Coronary artery (tissue), 2 donors: Measurements from ENCODE around the gene CERS5.
A peak's percentile ranks its signal among the peaks of the same experiment; 100 is the strongest.

Experiments used
- DNase-seq: peaks from one replicate; pipeline ENCODE4 v3.0.0-alpha.2; 2017; ENCODE audit warnings: low spot score
- H3K27ac ChIP-seq, 2 donors: fragments of 200-600 bp; sonication (generic); one replicate each; pipeline ENCODE4 v1.5.1; 2016 to 2019
- H3K4me3 ChIP-seq: fragments of 200-600 bp; sonication (generic); 2 replicates; pipeline ENCODE4 v1.5.1; 2016; ENCODE audit warnings: mild to moderate bottlenecking, moderate library complexity
- CTCF ChIP-seq: fragments of 200-600 bp; sonication (generic); IDR thresholded peaks from one replicate; pipeline ENCODE4 v1.5.1; 2019; ENCODE audit warnings: antibody characterized with exemption

The CERS5 gene, protein sequence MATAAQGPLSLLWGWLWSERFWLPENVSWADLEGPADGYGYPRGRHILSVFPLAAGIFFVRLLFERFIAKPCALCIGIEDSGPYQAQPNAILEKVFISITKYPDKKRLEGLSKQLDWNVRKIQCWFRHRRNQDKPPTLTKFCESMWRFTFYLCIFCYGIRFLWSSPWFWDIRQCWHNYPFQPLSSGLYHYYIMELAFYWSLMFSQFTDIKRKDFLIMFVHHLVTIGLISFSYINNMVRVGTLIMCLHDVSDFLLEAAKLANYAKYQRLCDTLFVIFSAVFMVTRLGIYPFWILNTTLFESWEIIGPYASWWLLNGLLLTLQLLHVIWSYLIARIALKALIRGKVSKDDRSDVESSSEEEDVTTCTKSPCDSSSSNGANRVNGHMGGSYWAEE

DNA sequence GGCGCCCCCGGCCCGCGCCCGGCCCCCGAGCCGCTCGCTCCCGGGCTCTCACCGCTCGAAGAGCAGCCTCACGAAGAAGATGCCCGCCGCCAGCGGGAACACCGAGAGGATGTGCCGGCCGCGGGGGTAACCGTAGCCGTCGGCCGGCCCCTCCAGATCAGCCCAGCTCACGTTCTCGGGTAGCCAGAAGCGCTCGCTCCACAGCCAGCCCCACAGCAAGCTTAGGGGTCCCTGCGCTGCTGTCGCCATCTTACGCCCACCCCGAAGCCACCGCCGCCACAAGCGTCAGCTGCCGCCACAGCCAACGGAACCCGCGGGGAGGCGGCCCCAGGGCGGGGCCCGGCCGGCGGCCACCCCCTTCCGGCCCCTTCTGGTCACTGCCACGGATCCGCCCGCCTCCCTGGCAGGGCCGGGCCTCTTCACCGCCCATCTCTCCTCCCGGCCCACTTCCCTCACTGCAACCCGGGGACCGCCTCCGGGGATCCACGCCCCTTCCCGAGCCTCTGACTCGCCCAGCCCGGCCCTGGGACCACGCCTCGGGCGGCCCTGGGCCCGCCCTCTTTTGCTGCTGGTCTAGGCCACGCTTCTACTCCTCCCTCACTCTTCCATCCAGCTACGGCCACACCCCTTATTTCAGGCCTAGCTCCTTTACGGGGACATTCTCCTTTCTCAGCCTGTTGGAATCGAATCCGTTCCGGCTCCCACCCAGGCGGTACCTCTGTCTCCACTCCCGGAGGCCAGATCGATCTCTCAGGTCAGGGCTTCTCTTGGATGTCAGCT lies at the start of gene CERS5:
TSS of gene CERS5 (minus strand) at position 321 of the 780 bp plus-strand sequence. CDS start at position 249, 72 bp downstream.
- DNase-seq: peak; percentile 99
- H3K4me3 ChIP-seq: peak within 1 kb of the TSS; percentile 97
- H3K27ac ChIP-seq: peak within 1 kb of the TSS; percentile 97
- TF ChIP-seq CTCF: no peak

DNA sequence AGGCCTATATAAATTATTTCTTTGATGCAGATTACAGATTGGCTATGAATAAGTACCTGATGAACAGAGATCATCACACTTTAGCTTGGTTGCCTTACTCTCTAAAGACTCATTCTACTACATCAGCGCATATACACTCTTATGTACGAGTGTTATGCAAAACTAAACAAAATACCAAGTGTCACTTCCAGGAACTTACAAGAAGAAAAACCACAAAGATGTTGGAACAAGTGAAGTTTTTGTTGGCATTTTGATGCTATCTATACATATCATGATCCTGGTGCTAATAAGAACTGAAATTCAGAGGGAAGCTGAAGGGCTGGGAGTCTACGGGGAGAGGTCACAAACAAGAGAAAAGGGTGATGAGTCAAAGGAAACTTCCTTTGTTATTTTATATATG lies 47.9 kb upstream of the CERS5 start:
- Histone ChIP-seq H3K27ac (no peak overlapping the region), H3K4me3 (no peak overlapping the region)
- TF ChIP-seq CTCF: no peak
- no peak for DNase-seq

- TF ChIP-seq CTCF: no peak
- Histone ChIP-seq H3K27ac (no peak overlapping the region), H3K4me3 (no peak overlapping the region)
- DNase-seq: no peak
Observed at GRCh38 chr12:50214018-50214417, 46.8 kb upstream of the CERS5 start.

DNA sequence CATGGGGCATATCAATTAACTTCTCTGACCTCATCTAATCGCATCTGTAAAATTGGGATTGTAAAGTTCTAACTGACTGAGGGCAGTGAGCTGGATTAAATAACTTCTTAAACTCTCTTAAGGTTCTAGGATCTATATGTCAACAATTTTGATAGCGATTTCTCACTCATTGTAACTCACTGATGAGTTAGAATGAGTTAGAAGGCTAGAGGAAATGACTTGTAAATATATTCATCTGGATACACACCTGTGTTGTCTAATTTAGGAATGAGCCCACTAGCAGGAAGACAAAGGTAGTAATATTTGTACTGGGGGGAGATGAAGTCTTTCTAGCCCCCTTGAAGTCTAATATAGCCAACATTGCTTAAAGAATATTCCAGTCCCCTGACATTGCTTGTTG lies 46.3 kb upstream of the CERS5 start:
- no peak for DNase-seq
- no peak overlapping the region for H3K27ac ChIP-seq
- no peak for TF ChIP-seq CTCF
- H3K4me3 ChIP-seq: no peak overlapping the region

- TF ChIP-seq CTCF: no peak
- peak overlapping the region in 1 of 2 donors; percentile 18 for H3K27ac ChIP-seq
- no peak overlapping the region for H3K4me3 ChIP-seq
- DNase-seq: no peak
Observed at GRCh38 chr12:50212071-50212467, 44.9 kb upstream of the CERS5 start.

- TF ChIP-seq CTCF: no peak
- Histone ChIP-seq H3K27ac (no peak overlapping the region), H3K4me3 (no peak overlapping the region)
- no peak for DNase-seq
Observed at GRCh38 chr12:50211392-50212070, 44.4 kb upstream of the CERS5 start.
